ENCODE measurements around the gene GGTLC1. TPM values are rescaled to one million over a fixed set of nuclear protein-coding genes. Genes with fewer than 3 reads are reported as not detected.

GGTLC1 gene
- not detected for total RNA-seq

- no peaks in the 10 kb centered on the region for H3K9me3 ChIP-seq
- H3K36me3 ChIP-seq: no peaks in the 10 kb centered on the region
- no peaks in the 10 kb centered on the region for H3K4me1 ChIP-seq
- H3K27me3 ChIP-seq: no peaks in the 10 kb centered on the region
- TF ChIP-seq EP300 (IDR thresholded peaks at IDR 0.05): no peak
- TF ChIP-seq CTCF (IDR thresholded peaks at IDR 0.05): no peak
- TF ChIP-seq POLR2A (IDR thresholded peaks at IDR 0.05): no peak
- TF ChIP-seq POLR2AphosphoS5 (IDR thresholded peaks at IDR 0.05): no peak
- no peak within 1 kb of the TSS for H3K27ac ChIP-seq
- WGBS, 2 donors (ENCODE audit: low coverage in 1 of 2): 40 to 88% methylated on average over 1 to 8 of the region's 26 CpGs
- ATAC-seq: no peak
- H3K4me3 ChIP-seq: no peak within 1 kb of the TSS
These were observed at the start of gene GGTLC1 for GRCh38 chr20:23988561-23988960. GGTLC1 (minus strand) TSS chr20:23988779; CDS start chr20:23986611, 2,168 bp downstream.

GRCh38 chr20:24034820-24035219 is 46.2 kb upstream of the GGTLC1 start:
- WGBS, 2 donors (ENCODE audit: low coverage in 1 of 2): 50 to 69% methylated on average over 2 of the region's 2 CpGs
- ATAC-seq: no peak
- no peaks in the 10 kb centered on the region for H3K9me3 ChIP-seq
- TF ChIP-seq POLR2A (IDR thresholded peaks at IDR 0.05): no peak
- TF ChIP-seq POLR2AphosphoS5 (IDR thresholded peaks at IDR 0.05): no peak
- no peak overlapping the region for H3K27ac ChIP-seq
- no peak overlapping the region for H3K4me3 ChIP-seq
- H3K36me3 ChIP-seq: no peaks in the 10 kb centered on the region
- H3K27me3 ChIP-seq: no peaks in the 10 kb centered on the region
- H3K4me1 ChIP-seq: no peaks in the 10 kb centered on the region

GRCh38 chr20:24033565-24033964 is 45.0 kb upstream of the GGTLC1 start:
- TF ChIP-seq POLR2AphosphoS5 (IDR thresholded peaks at IDR 0.05): no peak
- TF ChIP-seq EP300 (IDR thresholded peaks at IDR 0.05): no peak
- TF ChIP-seq POLR2A (IDR thresholded peaks at IDR 0.05): no peak
- TF ChIP-seq CTCF (IDR thresholded peaks at IDR 0.05): no peak
- no peak for ATAC-seq
- WGBS, 2 donors (ENCODE audit: low coverage in 1 of 2): 79 to 83% methylated on average over 2 to 3 of the region's 3 CpGs

GRCh38 chr20:24033151-24033550 is 44.6 kb upstream of the GGTLC1 start:
- Histone ChIP-seq H3K27ac (no peak overlapping the region), H3K36me3 (no peaks in the 10 kb centered on the region), H3K4me1 (no peaks in the 10 kb centered on the region), H3K27me3 (no peaks in the 10 kb centered on the region), H3K9me3 (no peaks in the 10 kb centered on the region), H3K4me3 (no peak overlapping the region)
- no peak for ATAC-seq
- TF ChIP-seq POLR2AphosphoS5 (IDR thresholded peaks at IDR 0.05) (no peak), EP300 (IDR thresholded peaks at IDR 0.05) (no peak), POLR2A (IDR thresholded peaks at IDR 0.05) (no peak), CTCF (IDR thresholded peaks at IDR 0.05) (no peak)

More at GRCh38 chr20:24033565-24033964, 45.0 kb upstream of the GGTLC1 start:
- Histone ChIP-seq H3K27me3 (no peaks in the 10 kb centered on the region), H3K27ac (no peak overlapping the region), H3K4me1 (no peaks in the 10 kb centered on the region), H3K36me3 (no peaks in the 10 kb centered on the region), H3K9me3 (no peaks in the 10 kb centered on the region), H3K4me3 (no peak overlapping the region)

GRCh38 chr20:24032400-24032898 is 43.9 kb upstream of the GGTLC1 start:
- TF ChIP-seq POLR2A (IDR thresholded peaks at IDR 0.05) (no peak), CTCF (IDR thresholded peaks at IDR 0.05) (no peak), POLR2AphosphoS5 (IDR thresholded peaks at IDR 0.05) (no peak), EP300 (IDR thresholded peaks at IDR 0.05) (no peak)
- WGBS, 2 donors (ENCODE audit: low coverage in 1 of 2): 81 to 86% methylated on average over 4 to 5 of the region's 5 CpGs
- ATAC-seq: no peak
- Histone ChIP-seq H3K27ac (no peak overlapping the region), H3K9me3 (no peaks in the 10 kb centered on the region), H3K4me3 (no peak overlapping the region), H3K4me1 (no peaks in the 10 kb centered on the region), H3K27me3 (no peaks in the 10 kb centered on the region), H3K36me3 (no peaks in the 10 kb centered on the region)
